OCI-LY7 (cell line): ENCODE measurements around the gene KCNN3. TPM values are rescaled to one million over a fixed set of nuclear protein-coding genes. Genes with fewer than 3 reads are reported as not detected.

Experiments used
- BruUV-seq: library from RNA; stranded (reverse); fragments of 400-500 nt; replicated peaks from 2 replicates; lab custom pipeline; 2021; lab: Mats Ljungman, UMichigan
- CTCF ChIA-PET: fragments of 300-600 bp; sonication (Branson Sonifier 250); formaldehyde crosslinking; loops from one replicate; lab custom pipeline; 2022; ENCODE audit warnings: antibody characterized with exemption; ENCODE audit not compliant: unreplicated experiment; lab: Charles Lee
- POLR2A ChIA-PET: fragments of 300-600 bp; sonication (Branson Sonifier 250); formaldehyde crosslinking; loops from one replicate; lab custom pipeline; 2022; ENCODE audit warnings: antibody characterized with exemption; lab: Charles Lee
- DNase-seq: peaks from one replicate; pipeline ENCODE4 v3.0.0-alpha.2; 2015; ENCODE audit warnings: low spot score
- H2AFZ ChIP-seq: fragments of 200-600 bp; sonication (generic), shearing (Covaris generic); 2 replicates; pipeline ENCODE4 v1.6.1; 2014; ENCODE audit warnings: mild to moderate bottlenecking, antibody characterized with exemption, low read length, moderate library complexity
- H3K27ac ChIP-seq: fragments of 200-600 bp; sonication (generic); 2 replicates; pipeline ENCODE4 v1.5.1; 2014; ENCODE audit warnings: mixed run types, low read depth, mild to moderate bottlenecking, moderate library complexity, low read length, inconsistent platforms; ENCODE audit not compliant: poor library complexity, severe bottlenecking
- H3K36me3 ChIP-seq: fragments of 200-600 bp; sonication (generic); 2 replicates; pipeline ENCODE4 v1.6.1; 2014; ENCODE audit warnings: mild to moderate bottlenecking, antibody characterized with exemption, low read length, moderate library complexity, mixed read lengths; ENCODE audit not compliant: insufficient read depth
- H3K4me1 ChIP-seq: fragments of 200-600 bp; sonication (generic); 2 replicates; pipeline ENCODE4 v1.5.1; 2014; ENCODE audit warnings: mild to moderate bottlenecking, low read length; ENCODE audit not compliant: insufficient read depth, poor library complexity, severe bottlenecking
- H3K4me2 ChIP-seq: fragments of 200-600 bp; sonication (generic); 2 replicates; pipeline ENCODE4 v1.6.1; 2014; ENCODE audit warnings: mild to moderate bottlenecking, low read length
- H3K4me3 ChIP-seq: fragments of 200-600 bp; sonication (generic); 2 replicates; pipeline ENCODE4 v1.5.1; 2014; ENCODE audit warnings: mild to moderate bottlenecking, low read depth, low read length; ENCODE audit not compliant: poor library complexity, severe bottlenecking
- H3K79me2 ChIP-seq: fragments of 200-600 bp; sonication (generic); 2 replicates; pipeline ENCODE4 v1.6.1; 2016; ENCODE audit warnings: low read depth, mild to moderate bottlenecking, low read length, moderate library complexity, mixed read lengths; ENCODE audit not compliant: insufficient read depth
- H3K9me2 ChIP-seq: fragments of 200-600 bp; sonication (generic); 2 replicates; pipeline ENCODE4 v1.6.1; 2016; ENCODE audit warnings: mild to moderate bottlenecking, low read length, mixed read lengths; ENCODE audit not compliant: insufficient read depth
- H3K9me3 ChIP-seq: fragments of 200-600 bp; sonication (generic); 2 replicates; pipeline ENCODE4 v1.6.1; 2014; ENCODE audit warnings: mild to moderate bottlenecking, mixed run types, low read length, mixed read lengths
- H4K20me1 ChIP-seq: fragments of 200-600 bp; sonication (generic); 2 replicates; pipeline ENCODE4 v1.6.1; 2014; ENCODE audit warnings: mild to moderate bottlenecking, antibody characterized with exemption, low read length, moderate library complexity, mixed read lengths; ENCODE audit not compliant: insufficient read depth
- CTCF ChIP-seq: fragments of 200-600 bp; sonication (generic); conservative IDR thresholded peaks from 2 replicates; pipeline ENCODE4 v1.5.1; 2014; ENCODE audit warnings: mild to moderate bottlenecking, antibody characterized with exemption, low read length, moderate library complexity, mixed read lengths
- EZH2phosphoT487 ChIP-seq: fragments of 200-600 bp; sonication (generic); IDR thresholded peaks from 2 replicates; pipeline ENCODE4 v1.6.1; 2018; ENCODE audit warnings: low read depth, borderline replicate concordance, mild to moderate bottlenecking, mixed run types, antibody characterized with exemption, low read length, moderate library complexity, mixed read lengths
- intact Hi-C: fragments of 100-400 bp; cut with micrococcal nuclease; formaldehyde crosslinking; loops from one replicate; pipeline ENCODE4 v1.10.0; 2022; ENCODE audit not compliant: unreplicated experiment
- total RNA-seq, 2 experiments: library from RNA; depleted of rRNA in 1 of 2; stranded (reverse); fragments of >200 nt in 1 of 2; shearing (Covaris generic) in 1 of 2; gene quantifications; 2 replicates each; pipeline ENCODE4 v1.2.3, GENCODE V29; 2014 to 2022

KCNN3 gene
- total RNA-seq, 2 experiments from 2014 or later = 14.8 to 50.8 TPM

- intact Hi-C loops = no loop called here
- Histone ChIP-seq H4K20me1 (no peaks in the 10 kb centered on the region), H3K36me3 (peaks cover 38% of the 10 kb centered on the region), H3K27ac (no peak overlapping the region), H3K4me2 (no peak overlapping the region), H3K4me3 (no peak overlapping the region), H3K79me2 (no peaks in the 10 kb centered on the region), H3K9me2 (no peaks in the 10 kb centered on the region), H2AFZ (no peak overlapping the region), H3K4me1 (no peaks in the 10 kb centered on the region), H3K9me3 (no peaks in the 10 kb centered on the region)
- no TSS peak for BruUV-seq
- TF ChIP-seq EZH2phosphoT487 (no peak), CTCF (no peak)
- no peak for DNase-seq
- POLR2A ChIA-PET = no interaction called here
- CTCF ChIA-PET = no interaction called here
Measured at GRCh38 chr1:154777154-154777553, 92.9 kb downstream of the KCNN3 start.

GRCh38 chr1:154775621-154776605 lies 94.2 kb downstream of the KCNN3 start:
- CTCF ChIA-PET = no interaction called here

More at GRCh38 chr1:154775621-154776605, 94.2 kb downstream of the KCNN3 start:
- no peaks in the 10 kb centered on the region for H3K79me2 ChIP-seq
- no peak overlapping the region for H3K27ac ChIP-seq
- no peak for DNase-seq
- no peak overlapping the region for H2AFZ ChIP-seq
- POLR2A ChIA-PET = no interaction called here
- H3K9me2 ChIP-seq = no peaks in the 10 kb centered on the region
- no peaks in the 10 kb centered on the region for H4K20me1 ChIP-seq
- H3K4me2 ChIP-seq = no peak overlapping the region
- TF ChIP-seq CTCF = no peak
- TF ChIP-seq EZH2phosphoT487 = no peak
- intact Hi-C loops = no loop called here
- no peaks in the 10 kb centered on the region for H3K9me3 ChIP-seq
- peaks cover 44% of the 10 kb centered on the region for H3K36me3 ChIP-seq
- BruUV-seq = no TSS peak
- H3K4me1 ChIP-seq = no peaks in the 10 kb centered on the region
- H3K4me3 ChIP-seq = no peak overlapping the region
